ENCODE data around the gene UGT1A5.

Gene UGT1A5

GRCh38 chr2:233791151-233791882 is 78.6 kb downstream of the UGT1A5 start:
- DNase-seq = no peak

GRCh38 chr2:233791883-233792329 is 79.2 kb downstream of the UGT1A5 start:
- no peak for DNase-seq

- DNase-seq = no peak
These were observed 80.0 kb downstream of the UGT1A5 start for GRCh38 chr2:233792720-233793119.

GRCh38 chr2:233793465-233794127 is 80.9 kb downstream of the UGT1A5 start:
- no peak for DNase-seq

GRCh38 chr2:233794128-233794658 is 81.5 kb downstream of the UGT1A5 start:
- DNase-seq = no peak

- no peak for DNase-seq
These were observed 83.0 kb downstream of the UGT1A5 start for GRCh38 chr2:233795735-233796171.

GRCh38 chr2:233796254-233796653 is 83.5 kb downstream of the UGT1A5 start:
- no peak for DNase-seq

GRCh38 chr2:233798335-233799086 is 85.8 kb downstream of the UGT1A5 start:
- no peak for DNase-seq

- DNase-seq = no peak
These were observed 86.5 kb downstream of the UGT1A5 start for GRCh38 chr2:233799087-233799665.

- no peak for DNase-seq
These were observed 87.0 kb downstream of the UGT1A5 start for GRCh38 chr2:233799716-233800115.

GRCh38 chr2:233800208-233800607 is 87.5 kb downstream of the UGT1A5 start:
- no peak for DNase-seq

- no peak for DNase-seq
These were observed 88.8 kb downstream of the UGT1A5 start for GRCh38 chr2:233801357-233802131.

- no peak for DNase-seq
These were observed 89.6 kb downstream of the UGT1A5 start for GRCh38 chr2:233802132-233802815.

- no peak for DNase-seq
These were observed 90.7 kb downstream of the UGT1A5 start for GRCh38 chr2:233803292-233803911.

- no peak for DNase-seq
These were observed 91.3 kb downstream of the UGT1A5 start for GRCh38 chr2:233803994-233804393.

- DNase-seq = no peak
These were observed 94.6 kb downstream of the UGT1A5 start for GRCh38 chr2:233807215-233807865.

GRCh38 chr2:233807966-233808935 is 95.5 kb downstream of the UGT1A5 start:
- no peak for DNase-seq

GRCh38 chr2:233810385-233810784 is 97.7 kb downstream of the UGT1A5 start:
- no peak for DNase-seq

GRCh38 chr2:233811087-233811486 is 98.4 kb downstream of the UGT1A5 start:
- DNase-seq = no peak

All from CD4-positive, alpha-beta T cell treated with Interleukin-12 subunit alpha and Interleukin-12 subunit beta, for 1 hour (primary cell).